HG02763 (cell line): Measurements from ENCODE around the gene SLIT3.

Experiments used
- ATAC-seq: cut with Tn5 transposase; IDR thresholded peaks from one replicate; pipeline ENCODE4 v1.9.1; 2021; ENCODE audit warnings: mild to moderate bottlenecking, moderate library complexity; ENCODE audit not compliant: unreplicated experiment

The SLIT3 gene

GRCh38 chr5:169178754-169179153 lies 122.2 kb downstream of the SLIT3 start:
- no peak for ATAC-seq

GRCh38 chr5:169178274-169178673 lies 122.7 kb downstream of the SLIT3 start:
- no peak for ATAC-seq

DNA sequence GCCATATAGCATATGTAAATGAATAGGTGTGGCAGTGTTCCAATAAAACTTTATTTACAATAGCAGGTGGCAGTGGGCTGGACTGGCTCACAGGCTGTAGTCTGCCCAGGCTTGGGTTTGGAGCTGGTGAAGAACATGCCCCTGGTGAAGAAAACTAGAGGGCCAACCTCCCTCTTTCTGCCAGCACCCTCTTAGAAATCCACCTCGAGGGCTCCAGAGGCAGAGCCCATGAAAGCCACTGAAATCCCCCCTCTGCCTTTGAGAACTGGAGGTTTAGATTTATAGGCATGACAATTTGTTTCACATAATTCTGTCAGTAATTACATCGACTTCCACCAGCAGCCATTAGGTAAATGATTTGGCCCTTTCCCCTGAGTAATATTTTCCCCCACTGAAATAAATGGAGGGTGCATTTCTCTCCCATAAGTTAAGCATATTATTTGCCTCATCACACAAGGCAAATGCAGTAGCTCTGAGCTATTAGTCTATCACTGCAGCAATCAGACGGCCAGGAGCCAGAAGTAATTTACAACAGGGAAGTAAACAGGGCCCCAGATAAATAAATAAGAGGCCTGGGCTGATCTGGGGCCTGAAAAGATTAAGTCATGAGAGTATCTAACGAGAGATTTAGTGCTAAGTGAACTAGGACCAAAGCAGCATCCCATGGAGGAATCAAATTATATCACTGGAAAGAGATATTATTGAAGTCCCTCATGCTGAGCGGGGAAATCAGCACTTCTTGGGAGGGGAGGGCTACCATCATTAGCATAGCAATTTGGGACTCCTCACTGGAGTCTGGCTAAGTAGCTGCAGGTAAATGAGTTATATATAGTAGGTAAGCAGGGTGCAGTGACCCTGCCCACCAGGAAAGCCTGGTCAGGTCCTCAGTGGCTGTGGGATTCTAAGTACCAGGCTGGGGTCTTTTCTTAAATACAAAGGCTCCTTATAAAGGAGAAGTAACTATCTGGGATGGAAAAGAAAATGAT lies 123.9 kb downstream of the SLIT3 start:
- ATAC-seq, result no peak

GRCh38 chr5:169175733-169176132 lies 125.2 kb downstream of the SLIT3 start:
- ATAC-seq, result no peak

- ATAC-seq, result no peak
Observed at GRCh38 chr5:169174923-169175322, 126.0 kb downstream of the SLIT3 start.

DNA sequence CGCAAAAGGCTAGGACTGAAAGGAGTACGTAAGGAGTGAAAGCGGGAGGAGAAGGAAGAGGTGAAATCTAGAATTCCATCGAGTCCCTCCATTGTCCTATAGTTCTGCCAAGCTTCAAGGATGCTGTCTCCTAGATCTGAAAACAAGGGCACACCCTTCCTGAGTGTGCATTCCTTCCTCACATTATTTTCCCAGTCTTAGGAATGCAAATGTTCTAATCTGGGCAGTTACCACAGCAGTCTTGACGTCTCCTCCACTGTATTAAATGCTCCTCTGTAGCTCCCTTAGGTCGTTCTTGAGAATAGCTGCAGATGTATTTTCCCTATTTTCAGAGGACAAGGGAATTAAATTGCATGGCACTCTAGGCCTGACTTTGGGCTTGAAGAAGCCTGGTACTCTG lies 127.6 kb downstream of the SLIT3 start:
- no peak for ATAC-seq

DNA sequence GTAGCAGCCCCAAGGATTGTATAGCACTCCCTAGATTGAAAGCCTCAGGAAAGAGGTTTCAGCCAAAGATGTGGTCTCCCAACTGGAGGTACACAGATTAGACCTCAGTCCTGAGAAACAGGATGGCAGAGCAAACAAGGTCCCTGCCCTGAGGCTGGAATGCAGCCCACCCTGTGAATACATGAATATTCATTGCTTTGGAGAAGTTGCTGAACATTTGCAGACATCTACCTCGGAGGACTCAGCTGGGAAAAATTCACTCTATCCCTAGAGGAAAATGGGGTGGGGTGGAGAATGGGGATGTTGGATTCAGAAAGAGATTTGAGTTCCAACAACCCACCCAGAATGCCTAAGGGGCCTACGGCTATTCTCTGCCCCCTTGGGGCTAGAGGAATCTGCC lies 129.4 kb downstream of the SLIT3 start:
- ATAC-seq, result no peak

DNA sequence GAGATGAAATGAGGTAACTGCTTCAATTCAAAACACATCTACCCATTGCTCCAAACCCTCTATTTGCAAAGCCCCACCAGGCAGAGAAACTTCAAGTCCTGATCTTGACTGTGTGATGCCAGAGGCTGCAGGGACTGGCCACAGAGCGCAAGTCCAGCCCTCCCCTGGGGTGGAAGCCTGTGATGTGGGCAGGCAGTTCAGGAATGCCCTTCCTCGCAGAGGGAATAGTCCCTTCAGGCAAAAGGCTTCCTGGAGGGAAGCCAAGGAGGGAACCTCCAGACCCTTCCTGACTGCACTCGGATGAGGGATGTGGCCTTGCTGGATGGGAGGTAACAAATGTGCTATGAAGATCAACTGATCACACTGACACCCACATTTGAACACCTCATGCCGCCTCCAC lies 131.2 kb downstream of the SLIT3 start:
- no peak for ATAC-seq

DNA sequence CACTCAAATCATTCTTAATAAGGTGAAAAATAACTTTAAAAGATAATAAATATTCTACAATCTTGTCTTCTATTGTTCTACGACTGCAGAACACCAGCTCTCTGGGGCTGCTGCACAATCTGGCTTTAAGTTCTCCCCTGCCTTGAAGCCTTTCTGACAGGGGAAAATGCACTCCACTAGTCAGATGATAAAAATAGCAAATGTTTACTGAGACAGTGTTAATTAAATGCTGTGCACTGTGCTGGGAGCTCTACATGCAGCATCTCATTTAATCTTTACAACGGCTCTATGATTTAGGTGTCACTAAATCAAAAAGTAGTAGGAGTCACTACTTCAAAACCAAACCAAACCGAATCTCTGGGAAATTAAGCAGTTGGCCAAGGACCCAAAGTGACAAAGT lies 132.7 kb downstream of the SLIT3 start:
- ATAC-seq, result no peak

DNA sequence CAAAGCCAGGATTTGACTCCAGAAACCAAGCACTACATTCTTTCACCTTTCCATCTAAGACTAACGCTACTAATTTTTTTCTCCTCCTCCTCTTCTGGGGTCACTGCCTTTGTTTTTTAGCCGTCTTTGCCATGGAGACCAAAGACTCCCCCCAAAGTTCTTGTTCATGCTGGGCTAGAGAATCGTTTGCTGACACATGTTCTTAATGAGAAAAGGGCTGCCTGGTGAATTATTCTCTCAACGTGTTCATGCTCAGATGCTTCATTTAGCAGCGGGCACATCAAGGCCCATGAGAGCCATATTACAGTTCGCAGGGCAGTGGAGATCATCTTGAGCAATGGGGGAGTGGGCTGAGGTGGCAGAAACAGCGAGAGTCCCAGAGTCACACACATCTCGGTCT lies 134.9 kb downstream of the SLIT3 start:
- no peak for ATAC-seq

GRCh38 chr5:169165052-169165451 lies 135.9 kb downstream of the SLIT3 start:
- no peak for ATAC-seq

DNA sequence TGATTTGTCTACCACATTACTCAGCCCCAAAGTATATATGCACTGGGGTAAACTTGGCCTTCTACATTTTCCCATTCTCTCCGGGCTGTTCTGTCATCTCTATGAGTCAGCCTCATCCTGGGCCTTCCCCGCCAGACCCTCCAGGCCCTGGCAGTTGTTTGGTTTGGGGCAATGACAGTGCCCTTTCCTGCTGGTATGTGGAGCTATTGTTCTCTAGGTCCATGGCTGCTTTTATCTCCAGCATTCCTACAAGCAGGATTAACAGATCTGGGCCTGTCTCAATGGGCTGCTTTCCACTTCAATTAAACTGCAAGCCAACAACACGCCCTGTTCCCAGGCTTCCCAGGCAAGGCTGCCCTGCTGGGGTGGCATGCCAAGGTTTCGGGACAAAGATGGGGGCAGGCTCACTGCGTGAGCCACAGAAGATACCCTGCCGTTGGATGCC lies 136.4 kb downstream of the SLIT3 start:
- ATAC-seq, result no peak

GRCh38 chr5:169162407-169162806 lies 138.5 kb downstream of the SLIT3 start:
- ATAC-seq, result no peak

DNA sequence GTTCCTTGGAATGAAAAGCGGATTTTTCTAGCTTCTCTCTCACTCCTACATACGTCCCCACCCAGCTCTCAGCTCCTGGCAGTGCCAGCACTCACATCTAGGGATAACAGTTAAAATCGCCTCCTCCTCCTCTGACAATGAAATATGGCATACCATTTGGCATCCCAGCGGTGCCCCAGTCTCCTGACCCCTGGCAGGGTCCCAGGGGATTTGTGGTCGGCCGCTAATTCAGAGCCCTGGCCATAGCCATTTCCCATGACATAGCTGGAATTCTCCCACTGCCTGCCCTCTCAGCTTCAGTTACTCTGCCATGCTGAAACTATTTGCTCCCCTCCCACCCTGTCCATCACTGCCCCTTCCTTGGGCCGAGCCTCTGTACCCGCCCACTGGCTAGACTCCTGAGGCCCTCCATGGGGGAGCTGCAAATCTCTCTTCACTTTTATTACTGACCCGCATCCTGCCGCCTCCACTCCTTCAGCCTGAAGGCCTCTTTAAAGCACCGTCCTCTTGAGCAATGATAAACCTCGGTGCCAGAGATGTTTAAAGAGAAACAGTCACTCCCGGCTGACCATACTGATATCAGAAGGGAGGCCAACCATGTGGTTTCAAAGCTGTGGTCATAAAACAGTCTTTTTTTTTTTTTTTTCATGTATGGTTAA lies 139.8 kb downstream of the SLIT3 start:
- no peak for ATAC-seq

GRCh38 chr5:169160405-169160901 lies 140.5 kb downstream of the SLIT3 start:
- no peak for ATAC-seq

- no peak for ATAC-seq
Observed at GRCh38 chr5:169158764-169159163, 142.2 kb downstream of the SLIT3 start.

DNA sequence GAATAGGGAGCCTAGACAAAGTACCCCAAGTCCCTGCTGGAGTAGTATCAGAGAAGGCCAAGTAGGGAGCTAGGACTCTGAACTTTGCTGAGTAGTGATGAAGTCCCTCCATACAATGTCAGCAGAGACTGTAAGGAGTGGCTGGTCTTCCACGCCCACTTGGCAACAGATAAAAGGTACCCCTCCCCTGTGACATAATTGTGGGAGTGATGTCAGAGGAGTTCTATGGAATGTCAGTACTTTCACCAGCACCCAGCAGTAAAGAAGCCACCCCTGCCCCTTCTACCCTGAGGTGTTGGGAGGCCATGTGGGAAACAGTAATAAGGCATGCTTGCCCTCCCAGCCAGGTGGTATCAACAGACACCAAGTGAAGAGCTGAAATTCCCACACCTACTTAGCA lies 143.9 kb downstream of the SLIT3 start:
- no peak for ATAC-seq

- ATAC-seq, result no peak
Observed at GRCh38 chr5:169154679-169155078, 146.3 kb downstream of the SLIT3 start.

DNA sequence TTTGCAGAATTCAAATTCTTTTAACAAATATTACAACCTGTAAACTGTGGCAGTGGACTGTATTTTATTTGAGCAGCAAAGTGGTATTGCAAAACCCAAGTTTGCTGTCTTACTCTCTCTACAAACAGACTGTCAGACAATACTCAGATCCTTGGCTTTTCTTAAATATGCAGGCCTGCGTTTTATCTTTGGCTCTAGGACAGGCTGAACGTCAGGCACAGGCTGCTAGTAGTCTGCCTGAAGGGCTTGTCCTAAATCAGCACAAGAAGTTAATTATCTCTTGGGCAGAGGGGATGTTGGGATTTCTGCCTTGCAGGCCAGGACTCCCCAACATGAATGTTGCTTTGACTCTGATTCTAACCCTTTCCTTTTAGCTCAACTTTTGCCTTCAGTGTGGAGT lies 147.5 kb downstream of the SLIT3 start:
- ATAC-seq, result no peak

DNA sequence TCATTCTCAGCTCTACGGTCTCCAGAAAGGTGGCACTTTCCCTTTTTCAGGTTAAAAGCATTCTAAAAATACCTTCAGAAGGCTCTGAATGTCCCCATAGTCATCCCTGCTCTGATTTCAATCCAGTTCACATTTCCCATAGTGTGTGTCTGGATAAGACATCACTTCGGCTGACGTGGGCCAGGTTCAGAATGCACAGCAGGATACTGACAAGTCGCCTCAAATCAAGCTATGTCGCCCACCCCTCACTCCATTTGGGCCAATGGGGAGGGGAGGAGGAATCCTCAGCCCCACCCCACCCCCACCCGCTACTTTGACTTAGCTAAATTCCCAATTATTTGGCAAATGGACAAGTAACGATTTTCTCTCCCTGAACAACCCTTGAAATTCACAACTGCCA lies 148.0 kb downstream of the SLIT3 start:
- no peak for ATAC-seq

- ATAC-seq, result no peak
Observed at GRCh38 chr5:169152453-169152852, 148.5 kb downstream of the SLIT3 start.
